LNCAP (cell line): Measurements from ENCODE around the gene SUSD4.

Source experiments
- CTCF ChIP-seq: fragments of 450-650 bp; IDR thresholded peaks from 2 replicates; pipeline ENCODE4 v1.5.1; 2017; ENCODE audit warnings: mild to moderate bottlenecking

Gene SUSD4

GRCh38 chr1:223343692-223344091 is 20.3 kb downstream of the SUSD4 start:
- no peak for TF ChIP-seq CTCF

GRCh38 chr1:223341121-223341520 is 22.9 kb downstream of the SUSD4 start:
- no peak for TF ChIP-seq CTCF

GRCh38 chr1:223340637-223341036 is 23.3 kb downstream of the SUSD4 start:
- no peak for TF ChIP-seq CTCF

- TF ChIP-seq CTCF, result no peak
These were observed 24.1 kb downstream of the SUSD4 start for GRCh38 chr1:223339861-223340260.

- TF ChIP-seq CTCF, result no peak
These were observed 24.9 kb downstream of the SUSD4 start for GRCh38 chr1:223338811-223339746.

GRCh38 chr1:223337174-223337869 is 26.7 kb downstream of the SUSD4 start:
- TF ChIP-seq CTCF, result no peak

GRCh38 chr1:223334156-223334555 is 29.8 kb downstream of the SUSD4 start:
- no peak for TF ChIP-seq CTCF
